Activated CD8-positive, alpha-beta T cell treated with anti-CD3 and anti-CD28 coated beads, Interleukin-2, amount 10 ng/mL, durations not matched to agents 7 days and 5 days (primary cell): ENCODE results near the gene HOMER3. TPM values are rescaled to one million over a fixed set of nuclear protein-coding genes. Genes with fewer than 3 reads are reported as not detected.

Experiments used
- ATAC-seq: fragments of 150-1000 bp; cut with Tn5 transposase; one replicate; pipeline ENCODE4 v1.10.0; 2021; ENCODE audit warnings: moderate library complexity
- CTCF ChIA-PET: fragments of 350-600 bp; sonication (Branson Sonifier 250); formaldehyde crosslinking; loops from one replicate; lab custom pipeline; 2021; ENCODE audit warnings: antibody characterized with exemption; lab: Charles Lee
- POLR2A ChIA-PET: fragments of 350-600 bp; sonication (Branson Sonifier 250); formaldehyde crosslinking; loops from one replicate; lab custom pipeline; 2021; ENCODE audit warnings: antibody characterized with exemption; lab: Charles Lee
- DNase-seq: peaks from one replicate; pipeline ENCODE4 v3.0.0-alpha.2; 2020
- H3K27ac Mint-ChIP-seq: one replicate; pipeline ENCODE4 v1.8.0; 2021; ENCODE audit warnings: mild to moderate bottlenecking, mixed read lengths
- H3K27me3 Mint-ChIP-seq: one replicate; pipeline ENCODE4 v1.8.0; 2021; ENCODE audit warnings: low read depth, mixed read lengths
- H3K36me3 Mint-ChIP-seq: one replicate; pipeline ENCODE4 v1.8.0; 2021; ENCODE audit warnings: low read depth, mixed read lengths
- H3K4me1 Mint-ChIP-seq: one replicate; pipeline ENCODE4 v1.8.0; 2021; ENCODE audit warnings: low read depth, mixed read lengths
- H3K4me3 Mint-ChIP-seq: one replicate; pipeline ENCODE4 v1.8.0; 2021; ENCODE audit warnings: mild to moderate bottlenecking, mixed read lengths
- H3K9me3 Mint-ChIP-seq: one replicate; pipeline ENCODE4 v1.8.0; 2022; ENCODE audit warnings: mixed read lengths; ENCODE audit not compliant: insufficient read depth
- total RNA-seq, 2 experiments: library from RNA; stranded (reverse); gene quantifications; one replicate each; pipeline ENCODE4 v1.2.3, GENCODE V29; 2021

Gene HOMER3
- not detected for total RNA-seq

- ATAC-seq (peak; percentile 82), DNase-seq (peak; percentile 74)
- peaks cover 28% of the 10 kb centered on the region for H3K27me3 Mint-ChIP-seq
- H3K36me3 Mint-ChIP-seq = no peaks in the 10 kb centered on the region
- CTCF ChIA-PET = no interaction called here
- H3K4me1 Mint-ChIP-seq = peaks cover 5% of the 10 kb centered on the region
- no peaks in the 10 kb centered on the region for H3K9me3 Mint-ChIP-seq
- peak within 1 kb of the TSS; percentile 18 for H3K4me3 Mint-ChIP-seq
- H3K27ac Mint-ChIP-seq = no peak within 1 kb of the TSS
- POLR2A ChIA-PET = no interaction called here
These were observed at the start of gene HOMER3 for GRCh38 chr19:18940769-18941627. TSS of gene HOMER3 (minus strand) at chr19:18941217. CDS start at chr19:18938982, 2,235 bp downstream.

DNA sequence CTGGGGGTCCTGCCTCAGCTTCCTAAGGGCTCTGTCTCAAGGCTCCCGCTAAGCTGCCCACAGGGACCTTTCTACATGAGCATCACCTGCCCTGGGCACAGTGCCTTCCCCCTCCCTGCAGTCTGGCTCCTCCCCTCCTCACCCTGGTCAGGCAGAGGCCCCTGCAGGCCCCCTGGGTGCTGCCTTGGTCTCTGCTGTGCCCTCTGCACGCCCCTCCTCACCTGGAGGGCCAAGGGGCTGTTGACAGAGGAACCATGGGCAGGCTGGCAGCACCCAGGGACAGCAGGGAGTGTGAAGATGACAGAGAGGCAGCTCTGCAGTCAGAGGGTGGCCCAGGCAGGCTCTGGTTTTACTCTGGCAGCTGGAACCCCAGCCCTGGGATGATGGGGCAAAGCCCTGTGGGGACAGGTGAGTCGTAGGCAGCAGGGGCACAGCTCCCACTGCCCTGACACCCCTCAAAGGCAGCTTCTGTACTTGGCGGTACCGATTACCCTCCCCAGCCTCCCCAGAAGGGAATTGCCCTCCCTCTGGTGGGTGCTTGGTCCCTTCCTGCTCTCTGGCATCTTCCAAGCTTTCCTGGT, 49.2 kb upstream of the HOMER3 start:
- CTCF ChIA-PET = no interaction called here
- ATAC-seq = no peak
- POLR2A ChIA-PET = interaction anchor here (0.9 kb wide), 1 partner anchor 8 kb away, joined by 3 read pairs; no protein-coding TSS in a partner anchor

DNA sequence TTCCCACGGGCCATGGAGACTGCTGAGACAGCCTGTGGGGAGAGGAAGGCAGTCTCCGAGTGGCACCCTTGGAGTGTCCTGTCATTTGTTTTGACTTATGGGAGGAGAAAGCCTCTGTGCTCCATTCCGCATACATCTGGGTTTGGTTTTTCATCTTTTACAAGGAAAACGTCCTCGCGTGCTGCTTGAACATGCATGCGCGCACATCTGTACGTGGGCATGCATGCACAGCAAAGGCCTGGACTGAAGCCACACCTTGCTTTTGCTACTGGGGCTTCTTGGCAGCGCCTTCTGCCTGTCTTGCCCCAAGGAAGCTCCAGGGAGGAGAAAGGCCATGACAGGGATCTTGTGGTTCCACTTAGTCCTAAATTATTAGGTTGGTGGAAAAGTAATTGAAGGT, 48.3 kb upstream of the HOMER3 start:
- DNase-seq (no peak), ATAC-seq (no peak)
- H3K4me3 Mint-ChIP-seq = no peak overlapping the region
- H3K9me3 Mint-ChIP-seq = no peaks in the 10 kb centered on the region
- H3K36me3 Mint-ChIP-seq = peaks cover 21% of the 10 kb centered on the region
- ChIA-PET POLR2A (interaction anchor here (0.9 kb wide), 1 partner anchor 9 kb away, joined by 3 read pairs; no protein-coding TSS in a partner anchor), CTCF (no interaction called here)
- H3K27ac Mint-ChIP-seq = no peak overlapping the region
- peaks cover 23% of the 10 kb centered on the region for H3K27me3 Mint-ChIP-seq
- no peaks in the 10 kb centered on the region for H3K4me1 Mint-ChIP-seq

More for the DNA sequence above, 49.2 kb upstream of the HOMER3 start:
- no peak for DNase-seq
- H3K9me3 Mint-ChIP-seq = no peaks in the 10 kb centered on the region
- no peaks in the 10 kb centered on the region for H3K4me1 Mint-ChIP-seq
- no peak overlapping the region for H3K27ac Mint-ChIP-seq
- H3K4me3 Mint-ChIP-seq = no peak overlapping the region
- H3K36me3 Mint-ChIP-seq = peaks cover 23% of the 10 kb centered on the region
- peaks cover 15% of the 10 kb centered on the region for H3K27me3 Mint-ChIP-seq

- POLR2A ChIA-PET = no interaction called here
- no peak for ATAC-seq
- Mint-ChIP-seq H3K4me3 (no peak overlapping the region), H3K27me3 (peaks cover 29% of the 10 kb centered on the region), H3K36me3 (peaks cover 4% of the 10 kb centered on the region), H3K9me3 (no peaks in the 10 kb centered on the region), H3K4me1 (no peaks in the 10 kb centered on the region), H3K27ac (no peak overlapping the region)
- CTCF ChIA-PET = interaction anchor here (1.2 to 1.4 kb wide), 2 partner anchors 14 to 25 kb away, joined by 3 to 4 read pairs; no protein-coding TSS in a partner anchor
- DNase-seq = no peak
These were observed 46.4 kb upstream of the HOMER3 start for GRCh38 chr19:18987456-18987855.

GRCh38 chr19:18985257-18985656, 44.2 kb upstream of the HOMER3 start:
- Mint-ChIP-seq H3K4me3 (no peak overlapping the region), H3K4me1 (no peaks in the 10 kb centered on the region), H3K27me3 (peaks cover 29% of the 10 kb centered on the region), H3K9me3 (no peaks in the 10 kb centered on the region), H3K27ac (no peak overlapping the region), H3K36me3 (no peaks in the 10 kb centered on the region)
- CTCF ChIA-PET = no interaction called here
- POLR2A ChIA-PET = no interaction called here
- ATAC-seq = no peak
- DNase-seq = no peak

GRCh38 chr19:18984251-18984650, 43.2 kb upstream of the HOMER3 start:
- ATAC-seq (no peak), DNase-seq (no peak)
- ChIA-PET CTCF (no interaction called here), POLR2A (no interaction called here)
- Mint-ChIP-seq H3K4me3 (no peak overlapping the region), H3K36me3 (no peaks in the 10 kb centered on the region), H3K9me3 (no peaks in the 10 kb centered on the region), H3K4me1 (no peaks in the 10 kb centered on the region), H3K27me3 (peaks cover 29% of the 10 kb centered on the region), H3K27ac (no peak overlapping the region)

DNA sequence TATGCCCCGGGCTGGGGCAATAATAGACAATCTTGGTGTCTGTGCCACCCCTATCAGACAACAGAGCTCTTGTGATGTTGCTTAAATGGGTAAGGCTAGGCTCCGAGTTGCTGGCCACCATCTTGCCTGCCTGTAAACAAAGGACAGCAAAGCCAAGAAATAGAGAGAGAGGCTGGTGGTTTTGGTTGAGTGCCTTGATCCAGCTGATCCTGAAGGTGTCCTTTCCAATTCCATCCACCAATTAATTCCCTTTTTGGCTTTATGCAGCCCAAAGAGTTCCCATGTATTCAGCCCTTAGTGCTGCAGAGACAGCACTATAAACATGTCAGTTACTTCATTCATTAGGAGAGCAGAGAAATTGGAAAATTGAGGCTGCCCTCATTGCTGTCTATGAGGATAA, 41.7 kb upstream of the HOMER3 start:
- Mint-ChIP-seq H3K4me3 (no peak overlapping the region), H3K27me3 (peaks cover 29% of the 10 kb centered on the region), H3K9me3 (no peaks in the 10 kb centered on the region), H3K27ac (no peak overlapping the region), H3K4me1 (no peaks in the 10 kb centered on the region), H3K36me3 (no peaks in the 10 kb centered on the region)
- no peak for ATAC-seq
- no peak for DNase-seq
- ChIA-PET POLR2A (no interaction called here), CTCF (interaction anchor here (1.2 kb wide), 1 partner anchor 117 kb away, joined by 3 read pairs; no protein-coding TSS in a partner anchor)

- no peak overlapping the region for H3K4me3 Mint-ChIP-seq
- DNase-seq (no peak), ATAC-seq (no peak)
- H3K27me3 Mint-ChIP-seq = peaks cover 16% of the 10 kb centered on the region
- H3K36me3 Mint-ChIP-seq = no peaks in the 10 kb centered on the region
- ChIA-PET CTCF (no interaction called here), POLR2A (no interaction called here)
- no peaks in the 10 kb centered on the region for H3K4me1 Mint-ChIP-seq
- no peak overlapping the region for H3K27ac Mint-ChIP-seq
- no peaks in the 10 kb centered on the region for H3K9me3 Mint-ChIP-seq
These were observed 39.5 kb upstream of the HOMER3 start for GRCh38 chr19:18980432-18981020.

DNA sequence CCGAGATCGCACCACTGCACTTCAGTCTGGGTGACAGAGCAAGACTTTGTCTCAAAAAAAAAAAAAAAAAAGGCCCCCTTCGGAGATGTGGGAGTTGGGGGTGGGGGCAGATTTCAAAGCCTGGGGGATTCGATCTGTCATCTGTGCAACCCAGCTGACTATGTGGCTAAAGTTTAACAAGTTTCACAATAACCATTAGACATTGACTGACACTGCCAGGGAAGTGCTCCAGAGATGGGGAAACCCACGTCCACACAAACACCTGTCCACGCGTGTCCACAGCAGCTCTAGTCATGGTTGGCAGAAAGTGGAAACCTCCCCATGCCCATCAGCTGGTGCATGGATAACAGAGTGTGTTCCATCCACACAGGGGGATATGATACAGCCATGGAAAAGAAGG, 37.6 kb upstream of the HOMER3 start:
- H3K27ac Mint-ChIP-seq = no peak overlapping the region
- ChIA-PET POLR2A (no interaction called here), CTCF (no interaction called here)
- ATAC-seq (no peak), DNase-seq (no peak)
- no peaks in the 10 kb centered on the region for H3K36me3 Mint-ChIP-seq
- H3K4me3 Mint-ChIP-seq = no peak overlapping the region
- no peaks in the 10 kb centered on the region for H3K27me3 Mint-ChIP-seq
- no peaks in the 10 kb centered on the region for H3K9me3 Mint-ChIP-seq
- no peaks in the 10 kb centered on the region for H3K4me1 Mint-ChIP-seq

DNA sequence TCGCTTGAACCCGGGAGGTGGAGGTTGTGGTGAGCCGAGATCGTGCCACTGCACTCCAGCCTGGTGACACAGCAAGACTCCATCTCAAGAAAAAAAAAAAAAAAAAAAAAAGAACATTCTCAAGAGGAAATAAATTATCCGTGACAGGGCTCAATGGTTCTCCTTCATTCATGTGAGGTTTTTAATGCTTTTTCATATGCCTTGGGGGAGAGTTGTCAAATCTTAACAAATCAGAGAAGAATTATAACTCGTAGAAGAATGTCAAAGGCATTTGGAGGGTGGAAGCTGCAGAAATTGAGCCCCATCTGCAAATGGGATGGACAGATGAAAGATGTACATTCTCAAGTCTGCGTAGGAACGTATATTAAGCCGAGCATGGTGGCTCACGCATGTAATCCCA, 34.9 kb upstream of the HOMER3 start:
- Mint-ChIP-seq H3K36me3 (no peaks in the 10 kb centered on the region), H3K4me3 (no peak overlapping the region), H3K4me1 (peaks cover 4% of the 10 kb centered on the region), H3K9me3 (no peaks in the 10 kb centered on the region), H3K27me3 (no peaks in the 10 kb centered on the region), H3K27ac (no peak overlapping the region)
- CTCF ChIA-PET = no interaction called here
- DNase-seq (no peak), ATAC-seq (no peak)
- POLR2A ChIA-PET = interaction anchor here (0.7 kb wide), 1 partner anchor 460 kb away, joined by 3 read pairs; no protein-coding TSS in a partner anchor

GRCh38 chr19:18975011-18975410, 34.0 kb upstream of the HOMER3 start:
- Mint-ChIP-seq H3K36me3 (no peaks in the 10 kb centered on the region), H3K9me3 (no peaks in the 10 kb centered on the region), H3K4me1 (peaks cover 4% of the 10 kb centered on the region), H3K4me3 (no peak overlapping the region), H3K27ac (no peak overlapping the region), H3K27me3 (peaks cover 2% of the 10 kb centered on the region)
- POLR2A ChIA-PET = no interaction called here
- CTCF ChIA-PET = no interaction called here
- DNase-seq (no peak), ATAC-seq (no peak)

- Mint-ChIP-seq H3K36me3 (no peaks in the 10 kb centered on the region), H3K9me3 (no peaks in the 10 kb centered on the region), H3K4me1 (peaks cover 4% of the 10 kb centered on the region), H3K4me3 (no peak overlapping the region), H3K27ac (no peak overlapping the region), H3K27me3 (peaks cover 4% of the 10 kb centered on the region)
- ChIA-PET POLR2A (no interaction called here), CTCF (no interaction called here)
- ATAC-seq = no peak
- DNase-seq = no peak
These were observed 31.8 kb upstream of the HOMER3 start for GRCh38 chr19:18972851-18973250.
